BE2C (cell line): ENCODE data around the gene GGCT.

Source experiments
- DNase-seq: peaks from one replicate; pipeline ENCODE4 v3.0.0-alpha.2; 2020
- H3K27me3 ChIP-seq: fragments of 250-450 bp; sonication (Bioruptor Pico); 2 replicates; pipeline ENCODE4 v1.5.1; 2020; ENCODE audit warnings: mild to moderate bottlenecking
- H3K36me3 ChIP-seq: fragments of 250-450 bp; sonication (Bioruptor Pico); 2 replicates; pipeline ENCODE4 v1.5.1; 2020; ENCODE audit warnings: mild to moderate bottlenecking
- H3K4me1 ChIP-seq: fragments of 250-450 bp; sonication (Bioruptor Pico); 2 replicates; pipeline ENCODE4 v1.5.1; 2020
- H3K4me3 ChIP-seq: 2 replicates; pipeline ENCODE4 v1.5.1; 2011; ENCODE audit warnings: low read depth, low read length
- H3K9me3 ChIP-seq: fragments of 250-450 bp; sonication (Bioruptor Pico); 2 replicates; pipeline ENCODE4 v1.5.1; 2020
- TF ChIP-seq, protein P1 (sequence below): IDR thresholded peaks from 2 replicates; pipeline ENCODE4 v1.5.1; 2012; ENCODE audit warnings: mild to moderate bottlenecking, low read depth, low read length

The GGCT gene

DNA sequence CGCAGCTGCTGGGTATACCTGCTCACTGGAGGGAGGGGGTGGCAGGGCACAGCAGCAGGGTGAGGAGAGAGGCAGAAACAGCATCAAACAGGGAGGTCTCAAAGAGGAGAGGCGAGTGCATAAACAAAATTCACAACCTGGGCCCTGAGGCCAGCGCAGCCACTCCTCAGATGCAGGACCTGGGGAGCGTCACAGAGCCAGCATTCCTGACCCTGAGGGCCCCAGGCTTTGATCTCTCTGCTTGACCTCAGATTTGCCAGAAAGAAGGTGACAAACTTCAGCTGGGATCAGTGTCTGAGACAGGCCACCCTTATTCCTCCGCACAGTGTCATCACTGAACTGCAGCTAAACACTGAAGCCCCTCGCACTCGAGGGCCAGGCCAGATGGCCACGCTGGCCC is 51.6 kb downstream of the GGCT start:
- Histone ChIP-seq H3K4me3 (no peak overlapping the region), H3K9me3 (no peaks in the 10 kb centered on the region), H3K27me3 (no peaks in the 10 kb centered on the region), H3K36me3 (peaks cover 5% of the 10 kb centered on the region), H3K4me1 (no peaks in the 10 kb centered on the region; the same call in 1 of the 2 replicates)
- TF ChIP-seq, protein P1, sequence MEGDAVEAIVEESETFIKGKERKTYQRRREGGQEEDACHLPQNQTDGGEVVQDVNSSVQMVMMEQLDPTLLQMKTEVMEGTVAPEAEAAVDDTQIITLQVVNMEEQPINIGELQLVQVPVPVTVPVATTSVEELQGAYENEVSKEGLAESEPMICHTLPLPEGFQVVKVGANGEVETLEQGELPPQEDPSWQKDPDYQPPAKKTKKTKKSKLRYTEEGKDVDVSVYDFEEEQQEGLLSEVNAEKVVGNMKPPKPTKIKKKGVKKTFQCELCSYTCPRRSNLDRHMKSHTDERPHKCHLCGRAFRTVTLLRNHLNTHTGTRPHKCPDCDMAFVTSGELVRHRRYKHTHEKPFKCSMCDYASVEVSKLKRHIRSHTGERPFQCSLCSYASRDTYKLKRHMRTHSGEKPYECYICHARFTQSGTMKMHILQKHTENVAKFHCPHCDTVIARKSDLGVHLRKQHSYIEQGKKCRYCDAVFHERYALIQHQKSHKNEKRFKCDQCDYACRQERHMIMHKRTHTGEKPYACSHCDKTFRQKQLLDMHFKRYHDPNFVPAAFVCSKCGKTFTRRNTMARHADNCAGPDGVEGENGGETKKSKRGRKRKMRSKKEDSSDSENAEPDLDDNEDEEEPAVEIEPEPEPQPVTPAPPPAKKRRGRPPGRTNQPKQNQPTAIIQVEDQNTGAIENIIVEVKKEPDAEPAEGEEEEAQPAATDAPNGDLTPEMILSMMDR, result no peak
- no peak for DNase-seq

DNA sequence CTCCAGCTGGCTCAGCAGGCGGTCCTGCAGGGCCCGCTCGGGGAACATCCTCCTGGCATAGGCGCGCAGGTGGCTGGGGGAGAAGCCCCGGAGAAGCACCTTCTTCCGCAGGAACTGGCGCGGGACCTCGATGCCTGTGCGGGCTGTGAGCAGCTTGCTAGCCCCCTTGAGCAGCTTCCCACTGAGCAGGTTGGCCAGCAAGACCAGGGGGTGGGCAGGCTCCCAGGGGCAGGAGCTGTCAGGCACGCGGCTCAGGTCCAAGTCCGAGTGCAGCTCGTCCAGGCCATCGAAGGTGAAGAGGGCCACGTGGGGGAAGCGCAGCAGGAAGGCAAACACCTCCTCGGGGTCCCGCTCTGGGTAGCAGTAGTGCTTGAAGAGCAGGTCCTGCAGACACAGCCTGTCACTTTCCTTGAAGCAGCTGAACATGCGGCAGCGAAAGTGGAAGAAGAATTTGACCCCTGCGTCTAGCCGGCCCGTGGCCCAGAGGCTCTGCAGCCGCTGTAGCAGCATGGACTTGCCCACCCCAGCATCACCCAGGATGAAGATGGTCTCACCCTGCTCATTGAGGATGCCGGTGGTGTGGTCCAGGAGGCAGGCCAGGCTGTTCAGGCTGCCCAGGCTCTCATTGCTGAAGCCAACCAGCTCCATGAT is 52.2 kb downstream of the GGCT start:
- H3K27me3 ChIP-seq, result no peaks in the 10 kb centered on the region
- TF ChIP-seq, protein P1, result no peak

GRCh38 chr7:30451539-30452279 is 52.9 kb downstream of the GGCT start:
- no peaks in the 10 kb centered on the region for H3K9me3 ChIP-seq
- no peaks in the 10 kb centered on the region; the same call in 1 of the 2 replicates for H3K4me1 ChIP-seq
- H3K27me3 ChIP-seq, result no peaks in the 10 kb centered on the region
- peaks cover 10% of the 10 kb centered on the region for H3K36me3 ChIP-seq
- no peak overlapping the region for H3K4me3 ChIP-seq
- DNase-seq, result no peak
- TF ChIP-seq, protein P1, result no peak

More for the DNA sequence above, 52.2 kb downstream of the GGCT start:
- no peak for DNase-seq
- Histone ChIP-seq H3K36me3 (peaks cover 10% of the 10 kb centered on the region), H3K4me3 (no peak overlapping the region), H3K9me3 (no peaks in the 10 kb centered on the region), H3K4me1 (no peaks in the 10 kb centered on the region; the same call in 1 of the 2 replicates)

- H3K9me3 ChIP-seq, result no peaks in the 10 kb centered on the region
- TF ChIP-seq, protein P1, result no peak
- H3K4me3 ChIP-seq, result no peak overlapping the region
- no peak for DNase-seq
- no peaks in the 10 kb centered on the region; the same call in 1 of the 2 replicates for H3K27me3 ChIP-seq
- no peaks in the 10 kb centered on the region; the same call in 1 of the 2 replicates for H3K4me1 ChIP-seq
- peaks cover 9% of the 10 kb centered on the region for H3K36me3 ChIP-seq
These were observed 53.6 kb downstream of the GGCT start for GRCh38 chr7:30450983-30451497.

DNA sequence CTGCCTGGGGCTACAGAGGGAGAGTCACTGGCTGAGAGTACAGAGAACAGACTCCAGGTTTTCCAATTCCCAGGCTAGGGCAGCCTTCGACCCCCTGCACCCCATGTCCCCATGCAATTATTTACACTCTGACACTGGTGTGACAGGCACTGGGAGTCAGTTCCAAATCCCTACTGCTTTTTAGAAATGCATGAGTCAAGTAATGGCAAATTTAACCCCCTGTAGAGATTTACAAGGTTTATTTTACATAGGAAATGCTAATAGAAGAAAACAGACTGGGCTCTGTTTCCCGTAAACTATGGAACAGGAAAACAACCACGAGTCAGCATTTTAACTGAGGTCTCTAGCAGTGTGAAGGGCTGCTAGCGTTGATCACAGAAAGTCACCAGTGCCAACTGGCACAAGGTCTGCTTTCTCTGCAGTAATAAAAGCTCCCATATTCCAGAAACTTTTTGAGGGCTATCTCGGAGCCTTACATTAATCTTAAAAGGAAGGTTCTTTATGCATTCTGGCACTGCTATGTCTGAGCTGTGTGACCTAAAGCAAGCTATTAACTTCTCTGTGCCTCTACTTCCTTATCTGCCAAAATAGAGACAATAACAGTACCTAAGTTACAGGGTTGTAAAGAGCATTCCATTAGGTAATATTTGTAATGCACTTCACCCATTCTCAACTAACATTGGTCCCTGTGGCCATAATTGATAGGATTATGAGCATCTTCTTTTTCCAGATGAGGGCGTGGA is 54.2 kb downstream of the GGCT start:
- Histone ChIP-seq H3K4me1 (no peaks in the 10 kb centered on the region; the same call in 1 of the 2 replicates), H3K27me3 (no peaks in the 10 kb centered on the region; the same call in 1 of the 2 replicates), H3K36me3 (peaks cover 5% of the 10 kb centered on the region; the same call in 1 of the 2 replicates), H3K9me3 (no peaks in the 10 kb centered on the region), H3K4me3 (no peak overlapping the region)
- no peak for DNase-seq
- TF ChIP-seq, protein P1, result no peak
